Activated T-cell treated with anti-CD3 and anti-CD28 coated beads, Interleukin-2, amount 50 U/mL, for 1 hour (primary cell): ENCODE measurements around the gene HINFP.
"Not testable (repeated sequence)": the region's sequence is repeated elsewhere in the genome, so short reads cannot be mapped to it uniquely, and the experiment has no call there.

ENCODE experiments used
- DNase-seq: peaks from one replicate; pipeline ENCODE4 v3.0.0-alpha.2; 2020

The HINFP gene

DNA sequence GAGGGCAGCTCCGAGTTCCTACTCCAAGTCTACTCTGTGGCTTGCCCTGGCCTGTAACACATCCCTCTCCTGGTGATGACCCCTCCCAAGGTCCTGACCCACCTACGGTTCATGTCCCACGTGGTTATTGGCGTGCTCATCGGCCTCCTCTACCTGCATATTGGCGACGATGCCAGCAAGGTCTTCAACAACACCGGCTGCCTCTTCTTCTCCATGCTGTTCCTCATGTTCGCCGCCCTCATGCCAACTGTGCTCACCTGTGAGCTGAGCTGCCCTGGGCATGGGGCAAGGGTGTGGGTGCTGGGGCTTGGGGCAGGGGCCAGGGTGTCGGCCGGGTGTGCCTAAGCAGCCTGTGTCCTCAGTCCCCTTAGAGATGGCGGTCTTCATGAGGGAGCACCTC, 37.1 kb downstream of the HINFP start:
- no peak for DNase-seq

GRCh38 chr11:119160151-119160550, 38.8 kb downstream of the HINFP start:
- no peak for DNase-seq

GRCh38 chr11:119161871-119162270, 40.5 kb downstream of the HINFP start:
- no peak for DNase-seq

DNA sequence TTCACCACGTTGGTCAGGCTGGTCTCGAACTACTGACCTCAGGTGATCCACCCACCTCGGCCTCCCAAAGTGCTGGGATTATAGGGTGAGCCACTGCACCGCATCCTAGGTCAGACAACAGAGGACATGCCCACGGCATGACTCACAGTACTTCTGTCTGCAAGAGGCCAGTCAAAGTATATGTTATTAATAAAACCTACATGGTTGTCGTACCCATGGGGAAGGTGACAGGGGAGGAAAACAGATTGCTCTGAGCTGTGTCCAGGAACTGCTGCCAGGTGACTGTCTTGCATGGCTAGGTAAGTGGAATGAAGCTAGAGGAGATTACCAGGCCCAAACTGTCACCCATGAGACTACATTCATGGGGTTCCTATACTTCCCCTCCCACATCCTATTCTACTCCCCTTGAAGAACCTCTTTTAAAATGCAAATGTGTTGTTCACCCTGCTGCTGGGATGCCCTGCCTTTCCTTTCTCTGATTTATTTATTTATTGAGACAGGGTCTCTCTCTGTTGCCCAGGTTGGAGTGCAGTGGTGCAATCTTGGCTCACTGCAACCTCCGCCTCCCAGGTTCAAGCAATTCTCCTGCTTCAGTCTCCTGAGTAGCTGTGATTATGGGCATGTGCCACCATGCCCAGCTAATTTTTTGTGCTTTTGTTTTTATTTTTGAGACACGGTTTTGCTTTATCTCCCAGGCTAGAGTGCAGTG, 45.1 kb downstream of the HINFP start:
- DNase-seq = no peak

DNA sequence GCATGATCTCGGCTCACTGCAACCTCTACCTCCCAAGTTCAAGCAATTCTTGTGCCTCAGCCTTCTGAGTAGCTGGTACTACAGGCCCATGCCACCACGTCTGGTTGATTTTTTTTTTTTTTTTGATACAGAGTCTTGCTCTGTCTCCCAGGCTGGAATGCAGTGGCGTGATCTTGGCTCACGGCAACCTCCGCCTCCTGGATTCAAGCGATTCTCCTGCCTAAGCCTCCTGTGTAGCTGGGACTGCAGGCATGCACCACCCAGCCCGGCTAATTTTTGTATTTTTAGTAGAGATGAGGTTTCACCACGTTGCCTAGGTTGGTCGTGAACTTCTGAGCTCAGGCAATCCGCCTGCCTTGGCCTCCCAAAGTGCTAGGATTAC, 45.7 kb downstream of the HINFP start:
- not testable (repeated sequence) for DNase-seq

GRCh38 chr11:119167933-119168332, 46.6 kb downstream of the HINFP start:
- DNase-seq = no peak

GRCh38 chr11:119168471-119169281, 47.3 kb downstream of the HINFP start, which contains the start of gene NLRX1:
TSS of gene NLRX1 (plus strand) at chr11:119168725. CDS start at chr11:119171404, 2,679 bp downstream.
- peak; percentile 81 for DNase-seq

DNA sequence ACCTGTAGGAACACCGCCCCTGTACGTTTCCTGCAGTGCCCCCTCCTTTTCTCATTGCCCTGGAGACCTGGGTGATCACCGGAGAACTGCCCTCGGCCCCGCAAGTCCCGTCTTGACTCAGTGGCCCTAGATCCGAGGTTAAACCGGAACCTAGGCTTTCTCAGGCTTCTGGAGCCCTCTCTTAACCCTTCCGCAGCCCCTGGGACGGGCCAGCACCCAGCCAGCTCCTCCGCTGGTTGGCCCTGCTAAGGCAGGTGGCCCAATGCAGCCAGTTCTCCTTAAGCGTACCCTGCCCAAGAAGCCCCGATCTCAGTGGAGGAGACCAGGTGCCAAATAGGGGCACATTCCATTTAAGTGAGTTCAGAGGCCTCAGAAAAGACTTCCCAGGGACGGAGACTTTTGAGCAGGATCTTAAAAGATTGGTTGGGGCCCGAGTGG, 47.9 kb downstream of the HINFP start:
- no peak for DNase-seq

- DNase-seq = no peak
Observed at GRCh38 chr11:119172513-119172912, 51.1 kb downstream of the HINFP start.

- no peak for DNase-seq
Observed at GRCh38 chr11:119173453-119173852, 52.1 kb downstream of the HINFP start.

DNA sequence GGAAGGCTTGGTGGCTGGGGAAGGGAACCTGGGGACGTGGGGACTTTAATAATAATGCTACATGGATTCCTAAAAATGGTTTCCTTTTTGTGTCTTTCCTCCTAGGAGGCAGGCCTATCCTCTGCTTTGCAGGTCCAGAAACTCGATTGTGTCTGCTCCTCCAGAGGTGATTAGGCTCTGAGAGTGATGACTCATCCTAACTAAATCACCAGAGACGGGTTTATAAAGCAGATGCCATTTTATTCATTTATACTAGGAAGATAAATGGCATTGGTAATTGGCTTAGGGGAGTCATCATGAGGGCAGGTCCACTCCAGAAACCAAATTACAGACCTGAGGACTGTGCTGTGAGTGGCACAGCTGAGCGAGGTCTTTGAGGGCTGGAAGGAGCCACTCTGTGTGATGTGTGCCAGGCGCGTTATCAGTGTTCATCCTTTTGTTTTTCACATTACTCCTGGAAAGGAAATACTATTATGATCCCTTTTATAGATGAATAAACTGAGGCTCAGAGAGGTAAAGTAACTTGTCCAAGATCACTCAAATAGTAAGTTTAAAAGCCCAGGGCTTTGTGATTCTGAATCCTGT, 54.2 kb downstream of the HINFP start:
- no peak for DNase-seq

GRCh38 chr11:119178166-119178680, 56.8 kb downstream of the HINFP start:
- no peak for DNase-seq

DNA sequence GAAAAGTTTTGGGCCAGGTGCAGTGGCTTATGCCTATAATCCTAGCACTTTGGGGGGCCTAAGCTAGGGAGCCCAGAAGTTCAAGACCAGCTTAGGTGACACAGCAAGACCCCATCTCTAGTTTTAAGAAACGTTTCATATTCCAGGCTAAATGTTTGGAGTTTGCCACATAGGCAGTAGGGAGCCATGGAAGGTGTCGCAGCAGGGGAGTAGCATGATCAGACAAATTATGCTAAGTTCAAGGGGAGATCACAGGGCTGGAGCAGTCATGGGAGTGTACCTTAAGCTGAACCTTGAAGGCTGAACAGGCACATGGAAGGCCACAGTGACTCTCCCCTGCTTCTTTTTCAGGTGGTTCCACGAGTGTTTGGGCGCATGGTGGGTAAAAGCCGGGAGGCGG, 58.0 kb downstream of the HINFP start:
- no peak for DNase-seq

GRCh38 chr11:119179983-119180382, 58.6 kb downstream of the HINFP start:
- no peak for DNase-seq

GRCh38 chr11:119180729-119181676, 59.6 kb downstream of the HINFP start:
- no peak for DNase-seq

GRCh38 chr11:119181677-119182412, 60.5 kb downstream of the HINFP start:
- no peak for DNase-seq

DNA sequence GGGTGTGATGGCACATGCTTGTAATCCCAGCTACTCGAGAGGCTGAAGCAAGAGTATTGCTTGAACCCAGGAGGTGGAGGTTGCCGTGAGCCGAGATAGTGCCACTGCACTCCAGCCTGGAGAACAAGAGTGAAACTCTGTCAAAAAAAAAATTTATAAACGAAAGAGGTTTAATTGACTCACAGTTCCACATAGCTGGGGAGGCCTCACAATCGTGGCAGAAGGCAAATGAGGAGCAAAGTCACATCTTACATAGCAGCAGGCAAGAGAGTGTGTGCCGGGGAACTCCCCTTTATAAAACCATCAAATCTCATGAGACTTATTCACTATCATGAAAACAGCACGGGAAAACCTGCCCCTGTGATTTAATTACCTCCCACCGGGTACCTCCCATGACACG, 63.0 kb downstream of the HINFP start:
- not testable (repeated sequence) for DNase-seq
